Measurements from ENCODE around the gene C4orf50. TPM values are rescaled to one million over a fixed set of nuclear protein-coding genes. Genes with fewer than 3 reads are reported as not detected.

The C4orf50 gene
- total and polyA plus RNA-seq, 2 experiments from 2014 or later: 0.06 to 0.31 TPM

DNA sequence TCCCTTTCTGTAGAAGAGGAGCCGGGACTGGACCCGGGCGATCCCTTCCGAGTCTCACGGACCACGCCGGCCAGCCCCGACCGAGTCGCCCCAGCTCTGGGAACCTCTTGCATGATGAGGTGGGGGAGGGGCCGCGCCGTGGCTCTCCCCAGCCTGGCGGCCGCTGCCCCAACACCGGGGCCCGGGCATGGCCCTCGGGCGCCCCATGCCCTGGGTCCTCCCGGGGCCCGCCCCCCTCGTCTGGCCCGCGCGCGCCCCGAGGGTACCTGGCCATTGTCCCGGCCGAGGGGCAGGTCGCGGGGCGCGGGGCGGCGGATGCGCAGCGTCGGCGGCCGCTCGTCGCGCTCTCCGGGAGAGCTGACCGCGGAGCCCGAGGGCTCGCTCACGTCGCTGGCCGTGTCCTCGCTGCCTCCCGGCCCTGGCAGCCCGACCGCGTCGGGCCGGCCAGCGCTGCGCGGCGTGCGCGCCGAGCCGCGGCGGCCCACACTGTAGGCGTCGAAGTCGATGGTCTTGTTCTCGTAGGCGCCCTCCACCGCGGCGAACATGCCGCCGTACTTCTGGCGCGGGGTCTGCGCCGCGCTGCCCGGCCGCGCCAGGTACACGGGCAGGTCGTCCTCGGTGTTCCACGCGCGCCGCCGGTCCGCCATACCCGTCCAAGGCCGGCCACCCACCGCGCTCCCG is 125.8 kb downstream of the C4orf50 start (continued):
- TF ChIP-seq, protein P1, sequence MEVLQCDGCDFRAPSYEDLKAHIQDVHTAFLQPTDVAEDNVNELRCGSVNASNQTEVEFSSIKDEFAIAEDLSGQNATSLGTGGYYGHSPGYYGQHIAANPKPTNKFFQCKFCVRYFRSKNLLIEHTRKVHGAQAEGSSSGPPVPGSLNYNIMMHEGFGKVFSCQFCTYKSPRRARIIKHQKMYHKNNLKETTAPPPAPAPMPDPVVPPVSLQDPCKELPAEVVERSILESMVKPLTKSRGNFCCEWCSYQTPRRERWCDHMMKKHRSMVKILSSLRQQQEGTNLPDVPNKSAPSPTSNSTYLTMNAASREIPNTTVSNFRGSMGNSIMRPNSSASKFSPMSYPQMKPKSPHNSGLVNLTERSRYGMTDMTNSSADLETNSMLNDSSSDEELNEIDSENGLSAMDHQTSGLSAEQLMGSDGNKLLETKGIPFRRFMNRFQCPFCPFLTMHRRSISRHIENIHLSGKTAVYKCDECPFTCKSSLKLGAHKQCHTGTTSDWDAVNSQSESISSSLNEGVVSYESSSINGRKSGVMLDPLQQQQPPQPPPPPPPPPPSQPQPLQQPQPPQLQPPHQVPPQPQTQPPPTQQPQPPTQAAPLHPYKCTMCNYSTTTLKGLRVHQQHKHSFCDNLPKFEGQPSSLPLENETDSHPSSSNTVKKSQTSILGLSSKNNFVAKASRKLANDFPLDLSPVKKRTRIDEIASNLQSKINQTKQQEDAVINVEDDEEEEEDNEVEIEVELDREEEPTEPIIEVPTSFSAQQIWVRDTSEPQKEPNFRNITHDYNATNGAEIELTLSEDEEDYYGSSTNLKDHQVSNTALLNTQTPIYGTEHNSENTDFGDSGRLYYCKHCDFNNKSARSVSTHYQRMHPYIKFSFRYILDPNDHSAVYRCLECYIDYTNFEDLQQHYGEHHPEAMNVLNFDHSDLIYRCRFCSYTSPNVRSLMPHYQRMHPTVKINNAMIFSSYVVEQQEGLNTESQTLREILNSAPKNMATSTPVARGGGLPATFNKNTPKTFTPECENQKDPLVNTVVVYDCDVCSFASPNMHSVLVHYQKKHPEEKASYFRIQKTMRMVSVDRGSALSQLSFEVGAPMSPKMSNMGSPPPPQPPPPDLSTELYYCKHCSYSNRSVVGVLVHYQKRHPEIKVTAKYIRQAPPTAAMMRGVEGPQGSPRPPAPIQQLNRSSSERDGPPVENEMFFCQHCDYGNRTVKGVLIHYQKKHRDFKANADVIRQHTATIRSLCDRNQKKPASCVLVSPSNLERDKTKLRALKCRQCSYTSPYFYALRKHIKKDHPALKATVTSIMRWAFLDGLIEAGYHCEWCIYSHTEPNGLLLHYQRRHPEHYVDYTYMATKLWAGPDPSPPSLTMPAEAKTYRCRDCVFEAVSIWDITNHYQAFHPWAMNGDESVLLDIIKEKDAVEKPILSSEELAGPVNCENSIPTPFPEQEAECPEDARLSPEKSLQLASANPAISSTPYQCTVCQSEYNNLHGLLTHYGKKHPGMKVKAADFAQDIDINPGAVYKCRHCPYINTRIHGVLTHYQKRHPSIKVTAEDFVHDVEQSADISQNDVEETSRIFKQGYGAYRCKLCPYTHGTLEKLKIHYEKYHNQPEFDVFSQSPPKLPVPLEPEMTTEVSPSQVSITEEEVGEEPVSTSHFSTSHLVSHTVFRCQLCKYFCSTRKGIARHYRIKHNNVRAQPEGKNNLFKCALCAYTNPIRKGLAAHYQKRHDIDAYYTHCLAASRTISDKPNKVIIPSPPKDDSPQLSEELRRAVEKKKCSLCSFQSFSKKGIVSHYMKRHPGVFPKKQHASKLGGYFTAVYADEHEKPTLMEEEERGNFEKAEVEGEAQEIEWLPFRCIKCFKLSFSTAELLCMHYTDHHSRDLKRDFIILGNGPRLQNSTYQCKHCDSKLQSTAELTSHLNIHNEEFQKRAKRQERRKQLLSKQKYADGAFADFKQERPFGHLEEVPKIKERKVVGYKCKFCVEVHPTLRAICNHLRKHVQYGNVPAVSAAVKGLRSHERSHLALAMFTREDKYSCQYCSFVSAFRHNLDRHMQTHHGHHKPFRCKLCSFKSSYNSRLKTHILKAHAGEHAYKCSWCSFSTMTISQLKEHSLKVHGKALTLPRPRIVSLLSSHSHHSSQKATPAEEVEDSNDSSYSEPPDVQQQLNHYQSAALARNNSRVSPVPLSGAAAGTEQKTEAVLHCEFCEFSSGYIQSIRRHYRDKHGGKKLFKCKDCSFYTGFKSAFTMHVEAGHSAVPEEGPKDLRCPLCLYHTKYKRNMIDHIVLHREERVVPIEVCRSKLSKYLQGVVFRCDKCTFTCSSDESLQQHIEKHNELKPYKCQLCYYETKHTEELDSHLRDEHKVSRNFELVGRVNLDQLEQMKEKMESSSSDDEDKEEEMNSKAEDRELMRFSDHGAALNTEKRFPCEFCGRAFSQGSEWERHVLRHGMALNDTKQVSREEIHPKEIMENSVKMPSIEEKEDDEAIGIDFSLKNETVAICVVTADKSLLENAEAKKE (CRISPR knock-in tag; IDR thresholded peaks at IDR 0.05): no peak
- no peak for TF ChIP-seq JUNB (IDR thresholded peaks at IDR 0.05; ENCODE audit: unreplicated experiment)
- TF ChIP-seq NANOG (IDR thresholded peaks at IDR 0.05; ENCODE audit: borderline replicate concordance): no peak
- TF ChIP-seq ZNF331 (CRISPR knock-in tag; IDR thresholded peaks at IDR 0.05; ENCODE audit: low read depth): no peak
- TF ChIP-seq, protein P2, sequence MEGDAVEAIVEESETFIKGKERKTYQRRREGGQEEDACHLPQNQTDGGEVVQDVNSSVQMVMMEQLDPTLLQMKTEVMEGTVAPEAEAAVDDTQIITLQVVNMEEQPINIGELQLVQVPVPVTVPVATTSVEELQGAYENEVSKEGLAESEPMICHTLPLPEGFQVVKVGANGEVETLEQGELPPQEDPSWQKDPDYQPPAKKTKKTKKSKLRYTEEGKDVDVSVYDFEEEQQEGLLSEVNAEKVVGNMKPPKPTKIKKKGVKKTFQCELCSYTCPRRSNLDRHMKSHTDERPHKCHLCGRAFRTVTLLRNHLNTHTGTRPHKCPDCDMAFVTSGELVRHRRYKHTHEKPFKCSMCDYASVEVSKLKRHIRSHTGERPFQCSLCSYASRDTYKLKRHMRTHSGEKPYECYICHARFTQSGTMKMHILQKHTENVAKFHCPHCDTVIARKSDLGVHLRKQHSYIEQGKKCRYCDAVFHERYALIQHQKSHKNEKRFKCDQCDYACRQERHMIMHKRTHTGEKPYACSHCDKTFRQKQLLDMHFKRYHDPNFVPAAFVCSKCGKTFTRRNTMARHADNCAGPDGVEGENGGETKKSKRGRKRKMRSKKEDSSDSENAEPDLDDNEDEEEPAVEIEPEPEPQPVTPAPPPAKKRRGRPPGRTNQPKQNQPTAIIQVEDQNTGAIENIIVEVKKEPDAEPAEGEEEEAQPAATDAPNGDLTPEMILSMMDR (conservative IDR thresholded peaks at IDR 0.05; ENCODE audit: low read depth in 2 of 2): no peak
- TF ChIP-seq, protein P3, sequence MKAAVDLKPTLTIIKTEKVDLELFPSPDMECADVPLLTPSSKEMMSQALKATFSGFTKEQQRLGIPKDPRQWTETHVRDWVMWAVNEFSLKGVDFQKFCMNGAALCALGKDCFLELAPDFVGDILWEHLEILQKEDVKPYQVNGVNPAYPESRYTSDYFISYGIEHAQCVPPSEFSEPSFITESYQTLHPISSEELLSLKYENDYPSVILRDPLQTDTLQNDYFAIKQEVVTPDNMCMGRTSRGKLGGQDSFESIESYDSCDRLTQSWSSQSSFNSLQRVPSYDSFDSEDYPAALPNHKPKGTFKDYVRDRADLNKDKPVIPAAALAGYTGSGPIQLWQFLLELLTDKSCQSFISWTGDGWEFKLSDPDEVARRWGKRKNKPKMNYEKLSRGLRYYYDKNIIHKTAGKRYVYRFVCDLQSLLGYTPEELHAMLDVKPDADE (IDR thresholded peaks at IDR 0.05): no peak

Measured in GM23338 (cell line).